Anterior cingulate cortex (tissue), 58 donors: ENCODE data around the gene RDH16.
"Not testable (repeated sequence)": the region's sequence is repeated elsewhere in the genome, so short reads cannot be mapped to it uniquely, and the experiment has no call there.

Source experiments
- DNase-seq, 58 donors: peaks; one replicate each; lab custom pipeline; 2025; lab: John Stamatoyannopoulos, UW

Gene RDH16

GRCh38 chr12:56929780-56930179, 27.6 kb downstream of the RDH16 start:
- DNase-seq = no peak

GRCh38 chr12:56928262-56928661, 29.1 kb downstream of the RDH16 start:
- no peak for DNase-seq

DNA sequence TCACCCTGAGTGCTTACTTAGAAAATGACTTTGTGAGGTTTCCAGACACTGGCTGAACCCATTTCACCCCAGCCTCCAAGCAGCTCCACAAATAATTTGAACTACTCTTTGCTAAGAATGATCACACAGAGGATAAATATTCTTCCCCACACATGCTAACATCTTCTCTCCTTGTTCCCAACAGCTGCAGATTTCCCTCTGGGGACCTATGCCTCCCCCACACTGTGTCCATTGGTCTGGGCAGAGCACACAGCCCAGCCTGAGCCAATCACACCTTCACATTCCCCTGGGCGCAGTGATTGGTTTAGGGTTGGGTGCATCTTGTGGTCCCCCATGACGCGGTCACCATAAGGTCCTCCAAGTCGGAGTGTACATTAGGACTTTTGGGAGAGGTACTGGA, 30.1 kb downstream of the RDH16 start:
- DNase-seq = no peak

DNA sequence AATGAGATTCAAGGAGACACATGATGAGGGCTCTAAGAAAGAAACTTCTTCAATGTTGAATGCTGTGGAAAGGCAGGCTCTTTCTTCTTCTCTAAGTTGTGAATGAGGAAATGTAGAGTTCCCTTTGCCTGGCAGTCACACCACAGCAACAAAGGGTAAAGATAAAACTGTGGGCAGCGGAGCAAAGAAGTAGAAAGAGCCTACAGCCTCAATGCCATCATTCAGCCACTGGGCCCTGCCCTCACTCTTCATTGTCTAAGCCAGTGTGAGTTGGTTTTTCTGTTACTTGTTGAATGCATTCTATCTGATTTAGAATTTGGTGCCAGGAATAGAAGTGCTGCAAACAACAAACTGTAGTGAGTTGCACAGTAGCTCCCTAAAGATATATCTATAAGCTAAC, 35.4 kb downstream of the RDH16 start:
- DNase-seq = peak in 2 of 58 donors; percentile 5 to 15

DNA sequence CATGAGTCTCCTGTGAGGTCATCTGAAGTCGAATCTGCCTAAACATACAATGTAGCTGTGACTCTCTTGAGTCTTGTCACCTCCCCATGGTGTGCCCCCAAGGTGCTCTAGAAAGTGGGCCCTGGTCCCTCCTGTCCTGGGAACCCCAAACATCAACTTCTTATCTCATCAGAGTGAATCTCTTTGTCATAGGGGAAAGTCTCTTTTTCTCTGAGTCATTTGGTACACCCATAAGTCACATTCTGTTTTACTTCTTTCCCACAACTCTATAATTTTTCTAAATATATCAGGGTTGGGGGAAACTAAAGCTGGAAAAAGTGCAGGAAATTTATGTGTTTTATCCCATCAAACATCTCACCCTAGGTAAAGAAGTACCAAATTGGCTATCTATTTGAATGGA, 36.1 kb downstream of the RDH16 start:
- no peak for DNase-seq

DNA sequence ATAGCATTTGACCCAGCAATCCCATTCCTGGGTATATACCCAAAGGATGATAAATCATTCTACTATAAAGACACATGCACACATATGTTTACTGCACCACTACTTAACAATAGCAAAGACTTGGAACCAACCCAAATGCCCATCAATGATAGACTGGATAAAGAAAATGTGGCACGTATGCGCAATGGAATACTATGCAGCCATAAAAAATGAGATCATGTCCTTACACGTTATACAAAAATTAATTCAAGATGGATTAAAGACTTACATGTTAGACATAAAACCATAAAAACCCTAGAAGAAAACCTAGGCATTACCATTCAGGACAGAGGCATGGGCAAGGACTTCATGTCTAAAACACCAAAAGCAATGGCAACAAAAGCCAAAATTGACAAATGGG, 39.3 kb downstream of the RDH16 start:
- not testable (repeated sequence) for DNase-seq

GRCh38 chr12:56916996-56917333, 40.4 kb downstream of the RDH16 start:
- no peak for DNase-seq

DNA sequence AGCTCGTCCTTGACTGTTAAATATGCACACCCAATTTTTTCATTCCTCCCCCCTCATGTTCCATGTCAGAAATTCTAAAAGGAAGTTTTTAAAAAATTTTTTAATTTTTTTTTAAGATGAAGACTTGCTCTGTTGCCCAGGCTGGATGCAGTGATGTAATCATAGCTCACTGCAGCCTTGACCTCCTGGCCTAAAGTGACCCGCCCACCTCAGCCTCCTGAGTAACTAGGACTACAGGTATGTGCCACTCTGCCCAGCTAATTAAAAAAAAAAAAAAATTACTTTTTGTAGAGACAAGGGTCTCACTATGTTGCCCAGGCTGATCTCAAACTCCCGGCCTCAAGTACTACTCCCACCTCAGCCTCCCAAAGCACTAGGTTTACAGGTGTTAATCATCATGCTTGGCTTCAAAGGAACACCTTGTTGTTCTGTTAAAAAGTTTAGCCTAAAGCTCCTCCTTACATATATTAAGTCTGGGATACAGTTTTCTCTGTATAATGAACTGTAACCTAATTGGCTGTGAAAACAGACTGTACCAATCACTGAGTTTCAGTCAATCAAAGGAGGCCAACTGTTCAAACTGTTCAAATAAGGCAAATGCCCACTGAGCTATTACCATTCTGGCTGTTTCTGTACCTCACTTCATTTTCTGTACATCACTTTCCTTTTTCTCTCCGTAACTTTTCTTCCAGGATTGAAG, 41.0 kb downstream of the RDH16 start:
- no peak for DNase-seq

GRCh38 chr12:56914724-56915123, 42.7 kb downstream of the RDH16 start:
- DNase-seq = no peak

DNA sequence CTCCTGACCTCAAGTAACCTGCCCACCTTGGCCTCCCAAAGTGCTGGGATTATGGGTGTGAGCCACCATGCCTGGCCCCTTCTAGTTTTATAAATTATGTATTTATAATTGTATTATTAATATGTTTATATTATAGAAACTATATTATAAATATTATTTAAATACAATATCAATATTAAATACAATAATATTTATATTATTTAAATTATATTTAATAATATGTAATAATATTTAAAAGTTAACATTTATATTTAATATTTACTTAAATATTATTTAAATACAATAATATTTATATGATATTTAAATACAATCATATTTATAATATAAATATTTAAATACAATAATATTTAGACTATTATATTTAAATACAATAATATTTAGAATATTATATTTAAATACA, 43.2 kb downstream of the RDH16 start:
- no peak for DNase-seq

- DNase-seq = not testable (repeated sequence)
These were observed 48.0 kb downstream of the RDH16 start for GRCh38 chr12:56909403-56909802.

DNA sequence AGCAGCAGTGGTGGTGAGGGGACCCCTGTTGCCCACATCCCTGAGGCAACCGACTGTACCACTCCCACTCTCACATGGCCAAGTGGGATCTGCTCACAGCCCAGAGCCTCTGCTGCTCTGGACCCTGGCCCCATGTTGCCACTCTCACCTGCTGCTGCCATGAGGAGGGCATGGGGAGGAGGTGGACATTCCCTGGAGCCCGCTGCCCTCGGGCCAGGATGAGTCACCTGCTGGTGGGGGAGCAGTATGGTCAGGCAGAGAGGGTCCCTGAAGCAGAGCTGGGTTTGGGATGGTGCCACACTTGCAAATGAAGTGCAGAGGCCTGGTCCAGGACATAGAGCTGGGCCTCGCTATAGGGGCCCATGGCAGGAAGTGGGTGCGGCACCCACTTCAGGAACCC, 49.3 kb downstream of the RDH16 start:
- DNase-seq = no peak

DNA sequence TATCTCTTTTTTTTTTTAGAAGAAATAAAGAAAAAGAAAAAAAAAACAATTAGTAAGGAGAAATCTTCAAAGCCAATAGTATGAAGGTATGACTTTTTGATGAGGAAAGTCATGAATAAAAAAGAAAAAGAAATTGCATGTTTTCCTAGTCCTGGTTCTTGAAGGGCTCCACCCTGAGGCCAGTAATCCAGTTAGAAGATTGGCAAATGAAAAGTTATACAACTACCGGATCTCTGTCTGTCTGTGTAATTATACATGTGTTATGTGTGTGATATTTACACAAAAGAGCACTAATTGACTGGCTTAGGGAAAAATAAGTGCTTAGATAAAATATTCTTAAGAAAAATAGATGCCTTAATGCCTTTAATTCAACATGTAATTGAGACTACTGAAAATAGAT, 51.6 kb downstream of the RDH16 start:
- no peak for DNase-seq

DNA sequence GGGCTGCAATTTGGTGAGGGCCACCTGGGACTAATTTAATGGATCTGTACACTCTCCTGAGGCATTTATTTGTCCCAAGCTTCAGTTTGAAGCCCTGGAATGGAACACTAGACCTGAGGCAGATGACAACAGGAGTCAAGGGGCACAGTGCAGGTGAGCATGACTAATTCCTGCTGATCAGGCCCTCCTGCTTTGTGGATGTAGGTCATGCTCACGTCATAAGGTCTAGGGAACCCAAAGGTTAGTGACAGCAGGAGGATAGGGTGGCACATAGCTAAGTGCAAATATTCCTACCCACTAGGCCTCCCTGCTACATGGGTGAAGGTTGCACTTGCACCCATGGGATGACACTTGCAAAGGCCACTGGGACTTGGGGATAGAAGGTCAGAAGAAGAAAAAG, 54.0 kb downstream of the RDH16 start:
- DNase-seq = no peak
